T47D (cell line): ENCODE results near the gene SCCPDH.
A peak's percentile ranks its signal among the peaks of the same experiment; 100 is the strongest.
"Not testable (repeated sequence)": the region's sequence is repeated elsewhere in the genome, so short reads cannot be mapped to it uniquely, and the experiment has no call there.

Source experiments
- DNase-seq, 2 experiments: peaks; one replicate each; pipeline versions ENCODE4 v3.0.0 to v3.0.0-alpha.2; 2011 to 2012; ENCODE audit warnings: low read depth in 1 of 2, low spot score in 1 of 2
- JUND ChIP-seq: IDR thresholded peaks from 2 replicates; pipeline ENCODE4 v1.6.1; 2012; ENCODE audit warnings: low read depth
- in situ Hi-C: cut with HindIII; loops from 2 replicates; pipeline ENCODE4 v1.10.0; 2016; ENCODE audit warnings: low sequenced_read_pairs, low pct_unique_long_range_greater_than_20kb

The SCCPDH gene

DNA sequence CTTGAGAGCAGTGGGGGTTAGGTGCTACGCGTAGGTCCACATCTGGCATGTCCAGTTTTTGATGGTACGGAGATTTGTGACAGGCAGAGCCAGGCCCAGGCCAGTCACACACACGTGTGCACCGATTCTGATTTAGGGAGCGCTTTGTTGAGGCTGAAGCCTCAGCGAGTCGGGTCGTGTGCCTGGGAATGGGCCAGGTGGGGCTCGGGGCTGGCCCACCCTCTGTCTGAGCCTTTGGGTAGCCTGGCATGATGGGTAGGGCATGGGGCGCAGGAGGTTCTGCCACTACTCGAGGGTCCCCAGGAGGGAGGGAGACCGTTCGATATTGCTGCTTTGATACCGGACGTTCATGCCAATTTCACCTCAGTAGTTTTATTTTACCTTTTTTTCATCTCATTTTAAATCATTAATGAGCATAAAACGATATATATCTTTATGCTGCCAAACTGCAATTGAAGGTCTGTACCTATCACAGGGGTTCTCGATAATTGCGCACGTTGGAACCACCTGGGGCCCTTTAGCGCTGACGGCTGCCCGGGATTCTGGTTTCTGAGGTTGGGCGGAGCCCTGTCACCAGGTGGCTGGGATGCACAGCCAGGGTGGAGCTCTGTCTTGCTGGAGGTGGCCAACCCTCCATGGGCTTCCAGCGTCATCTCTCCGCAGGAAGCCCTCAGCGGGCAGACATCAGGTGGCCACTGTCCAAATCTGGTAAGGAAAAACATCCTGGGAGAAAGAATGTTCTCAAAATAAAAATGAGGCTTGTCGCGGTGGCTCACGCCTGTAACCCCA, 71.9 kb downstream of the SCCPDH start:
- TF ChIP-seq JUND = no peak
- in situ Hi-C loops = no loop called here
- no peak for DNase-seq

GRCh38 chr1:246797157-246797556, 72.9 kb downstream of the SCCPDH start:
- TF ChIP-seq JUND = no peak
- DNase-seq = no peak
- in situ Hi-C loops = no loop called here

- DNase-seq = peak; percentile 34 to 75
- no peak for TF ChIP-seq JUND
- in situ Hi-C loops = no loop called here
Observed at GRCh38 chr1:246797597-246797996, 73.4 kb downstream of the SCCPDH start.

DNA sequence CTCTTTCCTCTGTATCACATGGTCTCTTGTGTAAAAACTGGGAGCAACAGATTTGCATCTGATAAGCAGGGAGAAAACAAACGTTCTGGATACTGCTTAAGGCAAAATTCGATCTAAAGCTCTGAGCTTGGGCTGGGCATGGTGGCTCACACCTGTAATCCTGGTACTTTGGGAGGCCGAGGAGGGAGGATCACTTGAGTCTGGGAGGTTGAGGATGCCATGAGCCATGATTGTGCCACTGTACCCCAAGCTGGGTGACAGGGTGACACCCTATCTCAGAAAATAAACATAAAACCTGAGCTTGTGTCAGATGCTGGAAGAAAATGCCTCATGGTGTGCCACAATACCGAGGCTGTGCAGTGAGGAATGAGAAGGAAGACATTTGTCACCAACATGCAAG, 73.9 kb downstream of the SCCPDH start:
- no peak for TF ChIP-seq JUND
- peak in 1 of 2 experiments; percentile 23 for DNase-seq
- in situ Hi-C loops = no loop called here

GRCh38 chr1:246798606-246799496, 74.6 kb downstream of the SCCPDH start:
- no peak for DNase-seq
- no peak for TF ChIP-seq JUND
- in situ Hi-C loops = no loop called here

DNA sequence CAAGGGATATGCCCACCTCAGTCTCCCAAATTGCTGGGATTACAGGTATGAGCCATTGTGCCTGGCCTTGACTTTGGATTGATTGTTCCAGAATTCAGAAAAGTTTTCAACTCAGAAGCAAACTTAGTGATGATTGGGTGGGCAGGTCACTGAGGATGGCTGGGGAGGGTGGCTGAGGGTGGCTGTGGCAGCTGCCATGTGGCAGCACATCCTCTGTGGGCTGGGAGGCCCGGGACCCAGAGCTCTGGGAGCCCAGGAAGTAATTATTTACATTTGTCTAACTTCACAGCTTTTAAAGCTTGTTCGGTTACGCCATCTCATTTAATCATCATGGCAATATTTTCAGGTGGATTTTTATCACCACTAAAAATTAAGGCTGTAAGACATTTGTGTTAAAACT, 76.1 kb downstream of the SCCPDH start:
- no peak for TF ChIP-seq JUND
- in situ Hi-C loops = no loop called here
- DNase-seq = no peak

GRCh38 chr1:246800756-246801155, 76.5 kb downstream of the SCCPDH start:
- in situ Hi-C loops = no loop called here
- TF ChIP-seq JUND = no peak
- no peak for DNase-seq

DNA sequence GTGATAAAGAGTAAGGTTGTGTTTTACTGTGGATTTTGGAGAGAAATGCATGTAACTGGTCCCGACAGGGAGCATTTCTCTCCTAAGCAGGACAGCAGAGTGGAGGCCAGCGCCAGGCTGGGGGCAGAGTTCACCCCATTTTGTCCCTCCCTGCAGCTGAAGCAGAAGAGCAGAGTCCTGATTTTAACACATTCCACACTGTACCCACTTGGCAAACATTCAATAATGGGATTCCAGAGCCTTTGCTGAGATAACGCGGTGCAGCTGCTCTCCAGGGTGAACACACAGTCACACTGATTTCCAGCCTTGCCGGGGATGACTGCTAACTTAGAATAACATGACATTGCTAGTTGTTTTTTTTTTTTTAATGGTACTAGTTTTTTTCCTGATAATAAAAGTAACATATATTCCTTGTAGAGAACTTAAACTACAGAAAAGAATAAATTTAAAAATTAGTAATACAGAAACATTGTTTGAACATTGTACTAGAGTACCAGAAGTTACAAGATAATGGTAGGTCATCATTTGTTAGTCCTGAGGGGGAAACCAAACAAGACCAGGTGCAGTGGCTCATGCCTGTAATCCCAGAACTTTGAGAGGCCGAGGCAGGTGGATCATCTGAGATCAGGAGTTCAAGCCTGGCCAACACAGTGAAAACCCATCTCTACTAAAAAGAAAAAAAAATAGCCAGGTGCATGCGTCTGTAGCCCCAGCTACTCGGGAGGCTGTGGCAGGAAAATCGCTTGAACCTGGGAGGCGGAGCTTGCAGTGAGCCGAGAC, 77.2 kb downstream of the SCCPDH start:
- in situ Hi-C loops = no loop called here
- no peak for TF ChIP-seq JUND
- no peak for DNase-seq

DNA sequence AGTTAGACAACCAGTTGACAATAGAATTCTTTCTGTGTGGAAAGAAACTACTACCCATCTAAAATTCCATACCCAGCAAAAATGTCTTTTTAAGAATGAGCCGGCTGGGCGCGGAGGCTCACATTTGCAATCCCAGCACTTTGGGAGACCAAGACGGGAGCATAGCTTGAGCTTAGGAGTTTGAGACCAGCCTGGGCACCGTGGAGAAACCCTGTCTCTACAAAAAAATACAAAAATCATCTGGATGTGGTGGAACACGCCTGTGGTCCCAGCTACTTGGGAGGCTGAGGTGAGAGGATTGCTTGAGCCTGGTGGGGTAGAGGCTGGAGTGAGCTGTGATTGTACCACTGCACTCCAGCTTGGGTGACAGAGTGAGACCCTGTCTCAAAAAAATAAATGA, 79.2 kb downstream of the SCCPDH start:
- TF ChIP-seq JUND = no peak
- DNase-seq = no peak
- in situ Hi-C loops = no loop called here

GRCh38 chr1:246803883-246804282, 79.7 kb downstream of the SCCPDH start:
- DNase-seq = no peak
- no peak for TF ChIP-seq JUND
- in situ Hi-C loops = no loop called here

- in situ Hi-C loops = no loop called here
- no peak for TF ChIP-seq JUND
- DNase-seq = peak in 1 of 2 experiments; percentile 52
Observed at GRCh38 chr1:246805135-246805716, 81.0 kb downstream of the SCCPDH start.

DNA sequence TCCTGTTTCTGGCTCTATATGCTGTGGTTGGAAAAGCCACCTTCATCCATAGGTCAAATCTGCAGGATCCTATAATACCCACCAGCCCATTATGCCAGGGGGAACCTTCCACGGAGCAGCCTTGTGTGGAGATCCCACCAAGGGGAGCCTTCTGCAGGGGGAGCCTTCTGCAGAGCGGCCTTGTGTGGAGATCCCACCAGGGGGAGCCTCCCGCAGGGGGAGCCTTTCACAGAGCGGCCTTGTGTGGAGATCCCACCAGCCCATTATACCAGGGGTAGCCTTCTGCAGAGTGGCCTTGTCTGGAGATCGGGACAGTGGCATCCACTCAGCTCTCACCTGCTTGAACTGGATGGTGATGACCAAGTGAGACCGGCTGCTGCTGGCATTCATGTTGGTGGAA, 85.3 kb downstream of the SCCPDH start:
- DNase-seq = no peak
- in situ Hi-C loops = no loop called here
- TF ChIP-seq JUND = no peak

- in situ Hi-C loops = no loop called here
- TF ChIP-seq JUND = no peak
- DNase-seq = no peak
Observed at GRCh38 chr1:246811985-246812384, 87.8 kb downstream of the SCCPDH start.

DNA sequence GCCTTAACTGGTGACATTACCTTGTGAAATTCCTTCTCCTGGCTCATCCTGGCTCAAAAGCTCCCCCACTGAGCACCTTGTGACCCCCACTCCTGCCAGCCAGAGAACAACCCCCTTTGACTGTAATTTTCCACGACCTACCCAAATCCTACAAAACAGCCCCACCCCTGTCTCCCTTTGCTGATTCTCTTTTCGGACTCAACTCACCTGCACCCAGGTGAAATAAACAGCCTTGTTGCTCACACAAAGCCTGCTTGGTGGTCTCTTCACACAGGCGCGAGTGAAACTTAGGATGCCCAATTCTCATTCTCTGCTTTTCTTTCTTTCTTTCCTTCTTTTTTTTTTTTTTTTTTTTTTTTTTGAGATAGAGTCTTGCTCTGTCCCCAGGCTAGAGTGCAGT, 89.1 kb downstream of the SCCPDH start:
- in situ Hi-C loops = not testable (repeated sequence)

More for the DNA sequence above, 89.1 kb downstream of the SCCPDH start:
- DNase-seq = not testable (repeated sequence)
